Heart right ventricle (tissue), 16 donors: ENCODE data around the gene TSPAN7. TPM values are rescaled to one million over a fixed set of nuclear protein-coding genes. Genes with fewer than 3 reads are reported as not detected.
A peak's percentile ranks its signal among the peaks of the same experiment; 100 is the strongest.

Experiments used
- ATAC-seq, 8 donors: fragments of 200-7000 bp; cut with Tn5 transposase; one replicate each; pipeline ENCODE4 v1.9.1; 2020; ENCODE audit warnings: mild to moderate bottlenecking in 8 of 8, moderate library complexity in 8 of 8, moderate number of reproducible peaks in 1 of 8
- DNase-seq, 2 donors: peaks; one replicate each; pipeline ENCODE4 v3.0.0-alpha.2; 2020
- H3K27ac ChIP-seq, 10 donors: fragments of 200-600 bp; sonication (generic) in 2 of 10; one replicate each; pipeline versions ENCODE4 v1.5.0 to v1.8.0; 2020 to 2022; ENCODE audit warnings: mild to moderate bottlenecking in 3 of 10
- H3K27me3 ChIP-seq, 7 donors: fragments of 200-600 bp; one replicate each; pipeline ENCODE4 v1.8.0; 2021 to 2022; ENCODE audit warnings: mild to moderate bottlenecking in 2 of 7
- H3K36me3 ChIP-seq, 9 donors: fragments of 200-600 bp; sonication (generic) in 1 of 9; one replicate each; pipeline versions ENCODE4 v1.5.0 to v1.8.0; 2020 to 2022; ENCODE audit warnings: mild to moderate bottlenecking in 2 of 9
- H3K4me1 ChIP-seq, 9 donors: fragments of 200-600 bp; sonication (generic) in 1 of 9; one replicate each; pipeline versions ENCODE4 v1.5.0 to v1.8.0; 2020 to 2022; ENCODE audit warnings: mild to moderate bottlenecking in 4 of 9
- H3K4me3 ChIP-seq, 10 donors: fragments of 200-600 bp; sonication (generic) in 2 of 10; one replicate each; pipeline versions ENCODE4 v1.5.0 to v1.8.0; 2020 to 2022; ENCODE audit warnings: mild to moderate bottlenecking in 7 of 10, moderate library complexity in 2 of 10
- H3K9me3 ChIP-seq, 11 donors: fragments of 200-600 bp in 10 of 11; sonication (generic) in 2 of 11; one replicate each; pipeline versions ENCODE4 v1.5.0 to v1.8.0; 2013 to 2022; ENCODE audit warnings: mild to moderate bottlenecking in 2 of 11, control low read depth in 1 of 11, moderate library complexity in 1 of 11
- WGBS, 2 donors: extraction: QIAGEN DNeasy Blood & Tissue Kit; methylation state at CpG; one replicate each; pipeline ENCODE4 v1.1.7; 2013; ENCODE audit warnings: inconsistent platforms in 1 of 2; 5-methylcytosine and 5-hydroxymethylcytosine counted together
- intact Hi-C, 10 donors: fragments of 100-400 bp; cut with DNase I; formaldehyde crosslinking; loops; one replicate each; pipeline versions ENCODE4 v1.11.1 to v1.14.2; 2022
- long read RNA-seq, 3 donors: library from polyadenylated mRNA; unstranded; transcript quantifications; one replicate each; pipeline ENCODE4 v2.0.0, GENCODE V29; 2020 to 2021
- polyA plus RNA-seq, 2 donors: library from polyadenylated mRNA; stranded (reverse); fragments of 200-250 nt; gene quantifications; one replicate each; pipeline ENCODE4 v1.2.3, GENCODE V29; 2013
- total RNA-seq, 10 donors: library from RNA; stranded (reverse); fragmentation: NEBNext Ultra II Directional in 3 of 10; extraction: Animal tissue kit (Norgen Biotek cat#: 25700) in 3 of 10; gene quantifications; one replicate each; pipeline versions ENCODE4 v1.2.1 to v1.2.4, GENCODE V29; 2021 to 2023
- TF ChIP-seq, protein P1 (sequence below), 9 donors: fragments of 200-600 bp; sonication (generic) in 2 of 9; IDR thresholded peaks; one replicate each; pipeline versions ENCODE4 v1.5.0 to v1.8.0; 2021 to 2022; ENCODE audit warnings: antibody characterized with exemption in 9 of 9, mild to moderate bottlenecking in 5 of 9, moderate library complexity in 1 of 9
- donor health status: Arrhythmogenic right ventricular cardiomyopathy.
- donor health status: ischemic (EF 13 %, LVEDD 7.1; RV severe dilation, severe dysfunction).
- donor health status: healthy with polysubstance abuse.
- donor health status: DM: no; HTN: yes; CAD: no.
- donor health status: DM: no; HTN: no; CAD: no.
- donor health status: ischemic (EF 25% LVEDD 6.9; RV normal size, moderate dysfunction).
- donor health status: ischemic (EF 25% LVEDD 5.7; RV mildly dilated, moderate dysfunction).
- donor health status: healthy.
- donor health status: DM: yes; HTN: yes; CAD: no.
- donor health status: Ischemic cardiomyopathy.
- donor health status: ischemic (EF 35%, LVEDD 5.7; RV mildly dilated, moderate dysfunction).
- donor health status: nonischemic (EF 11% LVEDD 7.7; RV severe dilation, severe dysfunction).
- donor health status: DM: yes; HTN: yes; CAD: no.
- donor health status: PGD.
- donor health status: ischemic (EF 29% LVEDD 5.4; RV normal size, mild dysfunction).
- donor health status: nonischemic (EF 23%, LVEDD 6.1; RV moderate dilation, normal function).

Gene TSPAN7, protein sequence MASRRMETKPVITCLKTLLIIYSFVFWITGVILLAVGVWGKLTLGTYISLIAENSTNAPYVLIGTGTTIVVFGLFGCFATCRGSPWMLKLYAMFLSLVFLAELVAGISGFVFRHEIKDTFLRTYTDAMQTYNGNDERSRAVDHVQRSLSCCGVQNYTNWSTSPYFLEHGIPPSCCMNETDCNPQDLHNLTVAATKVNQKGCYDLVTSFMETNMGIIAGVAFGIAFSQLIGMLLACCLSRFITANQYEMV
- 10 to 100 TPM; 11.1 to 45.1 (median 19.1) TPM for total RNA-seq
- 10 to 100 TPM; 25.2 to 49.3 TPM for polyA plus RNA-seq
- long read RNA-seq, donor 1, transcript TSPAN7-202 (8 exons, 1,909 nt), result major isoform, 13 of 25 reads
- long read RNA-seq, donor 1, partial matches to known transcripts, result 12 of 25 reads
- long read RNA-seq, donor 1, other reads (novel, unspliced or antisense), result 0 of 25 reads
- long read RNA-seq, donor 2, transcript TSPAN7-202 (8 exons, 1,909 nt), result major isoform, 16 of 21 reads
- long read RNA-seq, donor 2, partial matches to known transcripts, result 1 of 21 reads
- long read RNA-seq, donor 2, other reads (novel, unspliced or antisense), result 3 of 21 reads
- long read RNA-seq, donor 3, transcript TSPAN7-202 (8 exons, 1,909 nt), result major isoform, 58 of 67 reads
- long read RNA-seq, donor 3, partial matches to known transcripts, result 4 of 67 reads
- long read RNA-seq, donor 3, other reads (novel, unspliced or antisense), result 1 of 67 reads

DNA sequence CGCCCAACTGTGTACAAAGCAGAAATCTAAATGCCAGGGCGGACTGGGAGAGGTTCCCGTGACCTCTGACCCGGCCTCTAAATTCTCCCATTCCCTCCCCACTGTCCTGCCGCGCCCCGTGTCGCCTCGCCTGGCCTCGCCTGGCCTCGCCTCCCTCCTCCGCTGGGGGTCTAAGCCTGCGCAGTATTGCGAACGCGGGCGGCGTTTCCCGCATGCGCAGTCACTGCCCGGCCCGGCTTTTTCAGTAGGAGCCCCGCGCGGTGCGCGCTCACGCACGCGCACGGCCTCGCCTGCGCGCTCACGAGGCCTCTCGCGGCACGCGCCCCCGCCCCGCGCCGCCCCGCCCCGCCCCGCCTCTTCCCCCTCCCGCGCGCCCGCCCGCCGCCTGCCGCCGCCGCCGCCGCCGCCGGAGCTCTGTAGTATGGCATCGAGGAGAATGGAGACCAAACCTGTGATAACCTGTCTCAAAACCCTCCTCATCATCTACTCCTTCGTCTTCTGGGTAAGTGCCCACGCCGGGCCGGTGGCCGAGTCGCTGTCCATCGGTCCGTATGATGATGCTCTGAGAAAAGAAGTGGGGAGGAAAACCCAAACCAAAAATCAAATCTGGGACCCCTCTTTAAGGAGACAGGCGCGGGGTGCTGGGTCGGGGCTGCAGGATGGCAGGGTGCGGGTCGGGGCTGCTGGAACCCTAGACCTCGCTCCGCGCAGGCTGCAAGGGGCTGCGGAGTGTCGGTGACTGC, at the start of gene TSPAN7:
Gene TSPAN7 (plus strand): TSS at position 417 of the 743 bp plus-strand sequence. CDS start 5 bp downstream, at position 422.
- intact Hi-C loops, result loop anchor here in 2 of 10 donors (5.0 to 10.0 kb wide), 3 partner anchors 84 to 226 kb away; no protein-coding TSS in a partner anchor
- ATAC-seq (peak; percentile 93 to 96 (median 95)), DNase-seq (peak; percentile 82 to 84)
- 1% methylated on average over 45 to 58 of the region's 78 CpGs for WGBS, 2 donors
- Histone ChIP-seq H3K4me3 (peak within 1 kb of the TSS; percentile 47 to 65 (median 59)), H3K27me3 (peaks cover 0 to 9% (median 0%) of the 10 kb centered on the region in 7 donors), H3K4me1 (peaks cover 0 to 16% (median 0%) of the 10 kb centered on the region in 9 donors), H3K36me3 (no peaks in the 10 kb centered on the region), H3K27ac (peak within 1 kb of the TSS in 7 of 10 donors; percentile 35 to 69 (median 48)), H3K9me3 (no peaks in the 10 kb centered on the region)
- TF ChIP-seq, protein P1, sequence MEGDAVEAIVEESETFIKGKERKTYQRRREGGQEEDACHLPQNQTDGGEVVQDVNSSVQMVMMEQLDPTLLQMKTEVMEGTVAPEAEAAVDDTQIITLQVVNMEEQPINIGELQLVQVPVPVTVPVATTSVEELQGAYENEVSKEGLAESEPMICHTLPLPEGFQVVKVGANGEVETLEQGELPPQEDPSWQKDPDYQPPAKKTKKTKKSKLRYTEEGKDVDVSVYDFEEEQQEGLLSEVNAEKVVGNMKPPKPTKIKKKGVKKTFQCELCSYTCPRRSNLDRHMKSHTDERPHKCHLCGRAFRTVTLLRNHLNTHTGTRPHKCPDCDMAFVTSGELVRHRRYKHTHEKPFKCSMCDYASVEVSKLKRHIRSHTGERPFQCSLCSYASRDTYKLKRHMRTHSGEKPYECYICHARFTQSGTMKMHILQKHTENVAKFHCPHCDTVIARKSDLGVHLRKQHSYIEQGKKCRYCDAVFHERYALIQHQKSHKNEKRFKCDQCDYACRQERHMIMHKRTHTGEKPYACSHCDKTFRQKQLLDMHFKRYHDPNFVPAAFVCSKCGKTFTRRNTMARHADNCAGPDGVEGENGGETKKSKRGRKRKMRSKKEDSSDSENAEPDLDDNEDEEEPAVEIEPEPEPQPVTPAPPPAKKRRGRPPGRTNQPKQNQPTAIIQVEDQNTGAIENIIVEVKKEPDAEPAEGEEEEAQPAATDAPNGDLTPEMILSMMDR (IDR thresholded peaks at IDR 0.05), result no peak

DNA sequence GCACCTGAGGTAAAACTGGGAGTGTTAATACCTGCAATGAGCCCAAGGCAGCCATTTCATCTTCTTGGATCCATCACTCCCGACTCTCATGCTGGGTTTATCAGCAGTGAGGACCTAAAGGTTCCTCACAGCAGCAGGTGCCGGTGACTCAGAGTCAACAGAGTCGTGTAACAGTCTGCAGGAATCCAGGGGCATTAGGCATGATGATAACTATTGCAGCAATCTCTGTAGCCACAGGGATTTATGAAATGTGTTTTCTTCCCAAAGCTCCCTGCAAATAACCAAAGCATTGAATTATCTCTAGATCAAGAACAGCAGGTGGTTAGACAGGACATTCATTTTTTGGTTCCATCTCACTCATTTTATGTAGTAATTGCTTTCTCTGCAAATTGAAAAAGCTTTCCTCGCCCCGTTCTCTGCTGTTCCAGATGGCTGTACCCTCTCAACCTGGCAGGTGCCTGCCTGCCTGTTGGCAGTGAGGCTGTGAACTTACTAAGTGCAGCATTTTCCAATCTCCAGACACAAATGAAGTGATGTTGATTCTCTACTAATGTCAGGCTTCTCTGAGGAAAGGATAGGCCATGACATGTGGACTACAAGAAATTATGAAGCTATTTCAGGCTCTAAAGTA, 48.1 kb upstream of the TSPAN7 start:
- intact Hi-C loops, result no loop called here
- Histone ChIP-seq H3K27me3 (peaks cover 0 to 43% (median 0%) of the 10 kb centered on the region in 7 donors), H3K4me3 (no peak overlapping the region), H3K4me1 (no peaks in the 10 kb centered on the region), H3K9me3 (no peaks in the 10 kb centered on the region), H3K27ac (no peak overlapping the region), H3K36me3 (no peaks in the 10 kb centered on the region)
- TF ChIP-seq, protein P1 (IDR thresholded peaks at IDR 0.05), result no peak
- no peak for DNase-seq
- no peak for ATAC-seq
- 78 to 79% methylated on average over 5 of the region's 5 CpGs for whole genome bisulfite sequencing, 2 donors

DNA sequence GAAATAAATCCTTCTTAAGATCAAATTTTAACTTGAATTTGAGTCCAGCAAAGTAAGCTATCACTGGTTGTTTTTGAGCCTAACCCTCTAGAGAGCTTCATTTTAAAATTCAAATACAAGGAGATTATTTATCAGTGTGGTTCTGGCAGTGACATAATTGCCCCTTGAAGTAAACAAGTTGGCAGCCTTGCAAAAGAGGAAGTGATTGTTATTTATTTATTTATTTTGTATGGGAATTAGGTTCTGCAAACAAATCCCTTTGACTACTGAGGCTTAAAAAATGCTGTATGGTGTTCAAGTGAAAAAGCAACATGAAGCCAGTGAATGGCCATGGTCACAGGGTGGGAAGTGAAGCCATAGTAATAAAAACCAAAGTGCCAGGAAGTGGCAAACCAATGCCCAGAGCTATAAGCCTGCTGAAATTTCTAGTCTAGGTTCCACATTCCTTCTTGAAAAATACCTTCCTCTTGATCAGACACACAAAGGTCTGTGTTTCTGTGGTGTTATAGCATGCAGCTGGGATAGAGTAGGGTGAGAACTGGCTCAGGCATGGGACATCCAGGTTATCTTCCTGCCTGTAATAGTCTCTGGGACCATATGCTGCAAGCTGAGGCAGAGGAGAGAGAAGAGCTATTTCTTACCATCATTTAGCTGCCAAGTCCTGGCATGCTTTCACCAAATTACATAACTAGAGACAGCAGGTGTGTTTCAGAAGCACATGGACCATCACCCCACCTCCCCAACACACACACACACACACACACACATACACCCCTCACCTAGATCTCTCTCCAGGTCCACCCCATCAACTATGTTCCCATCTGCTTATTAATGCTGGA, 47.1 kb upstream of the TSPAN7 start:
- Histone ChIP-seq H3K4me3 (no peak overlapping the region), H3K9me3 (no peaks in the 10 kb centered on the region), H3K27me3 (peaks cover 0 to 42% (median 0%) of the 10 kb centered on the region in 7 donors), H3K36me3 (no peaks in the 10 kb centered on the region), H3K4me1 (no peaks in the 10 kb centered on the region), H3K27ac (no peak overlapping the region)
- no peak for DNase-seq
- ATAC-seq, result no peak
- intact Hi-C loops, result no loop called here
- TF ChIP-seq, protein P1 (IDR thresholded peaks at IDR 0.05), result no peak
